ENCODE measurements around the gene TMEM41B.

The TMEM41B gene

GRCh38 chr11:9231848-9232177 lies 82.6 kb downstream of the TMEM41B start:
- ATAC-seq (ENCODE audit: insufficient read depth, low read depth): peak; percentile 63
- H3K4me3 ChIP-seq (ENCODE audit: low read depth in 1 of 2, low read length in 2 of 2): no peak overlapping the region

More at GRCh38 chr11:9231848-9232177, 82.6 kb downstream of the TMEM41B start:
- Histone ChIP-seq H3K4me2 (ENCODE audit: insufficient read depth, low read length) (peak overlapping the region; percentile 44; the same call in 1 of the 2 replicates), H2AFZ (ENCODE audit: low read depth, low read length) (no peak overlapping the region), H3K27me3 (ENCODE audit: insufficient read depth, low read length, poor library complexity) (peaks cover 3% of the 10 kb centered on the region), H3K27ac (ENCODE audit: low read length) (peak overlapping the region; percentile 3; the same call in 1 of the 2 replicates), H3K9ac (ENCODE audit: low read depth, low read length) (peak overlapping the region; percentile 32; the same call in 1 of the 2 replicates), H3K79me2 (ENCODE audit: insufficient read depth, low read length) (no peaks in the 10 kb centered on the region), H3K9me3 (ENCODE audit: insufficient read depth, low read length, severe bottlenecking) (peaks cover 6% of the 10 kb centered on the region), H3K36me3 (ENCODE audit: insufficient read depth, low read length) (no peaks in the 10 kb centered on the region), H4K20me1 (ENCODE audit: insufficient read depth, low read length) (no peaks in the 10 kb centered on the region), H3K4me1 (ENCODE audit: insufficient read depth, low read length) (peaks cover 9% of the 10 kb centered on the region)
- no peak for DNase-seq
- TF ChIP-seq CTCF (IDR thresholded peaks at IDR 0.05; ENCODE audit: borderline replicate concordance, extremely low read depth, low read length, poor library complexity, severe bottlenecking) (no peak), EZH2 (IDR thresholded peaks at IDR 0.05; ENCODE audit: borderline replicate concordance, low read depth, low read length, severe bottlenecking) (no peak)

Measured in DND-41 (cell line).